PC-3 (cell line): Measurements from ENCODE around the gene GLB1L2.

Experiments used
- CTCF ChIP-seq: fragments of 300-600 bp; sonication (generic); conservative IDR thresholded peaks from 2 replicates; pipeline ENCODE4 v1.5.1; 2017; ENCODE audit warnings: antibody characterized with exemption, low read depth, mild to moderate bottlenecking, low read length
- EZH2phosphoT487 ChIP-seq: fragments of 300-600 bp; sonication (generic); IDR thresholded peaks from 2 replicates; pipeline ENCODE4 v1.6.1; 2018; ENCODE audit warnings: mild to moderate bottlenecking, antibody characterized with exemption, low read length, borderline replicate concordance

GRCh38 chr11:134341805-134342571, 10.2 kb downstream of the GLB1L2 start:
- TF ChIP-seq CTCF (no peak), EZH2phosphoT487 (no peak)
